Endothelial cell of umbilical vein (primary cell): ENCODE results near the gene RNF138. TPM values are rescaled to one million over a fixed set of nuclear protein-coding genes. Genes with fewer than 3 reads are reported as not detected.

ENCODE experiments used
- BruUV-seq: library from RNA; stranded (reverse); fragments of 400-500 nt; replicated peaks from 2 replicates; lab custom pipeline; 2021; lab: Mats Ljungman, UMichigan
- CTCF ChIA-PET: fragments of 300-600, 350-600 bp; sonication (Branson Sonifier 250); formaldehyde crosslinking; loops from one replicate; lab custom pipeline; 2021; ENCODE audit warnings: antibody characterized with exemption, inconsistent platforms; lab: Charles Lee
- POLR2A ChIA-PET: fragments of 300-600, 350-600 bp; sonication (Branson Sonifier 250); formaldehyde crosslinking; loops from one replicate; lab custom pipeline; 2021; ENCODE audit warnings: antibody characterized with exemption, inconsistent platforms; lab: Charles Lee
- DNase-seq: peaks from one replicate; pipeline ENCODE4 v3.0.0-alpha.2; 2011; ENCODE audit warnings: low read depth, low spot score
- FAIRE-seq: peaks from 2 replicates; lab custom pipeline; 2011; peaks lifted over from hg19 to GRCh38; lab: Jason Lieb, UNC
- H2AFZ ChIP-seq: 2 replicates; pipeline ENCODE4 v1.6.0; 2012; ENCODE audit warnings: low read depth, low read length, control low read depth, inconsistent platforms
- H3K27ac ChIP-seq: 2 replicates; pipeline ENCODE4 v1.5.1; 2011; ENCODE audit warnings: low read depth, mild to moderate bottlenecking, control low read depth, low read length, moderate library complexity; ENCODE audit not compliant: insufficient read depth
- H3K27me3 ChIP-seq, 2 experiments: 2 replicates each; pipeline versions ENCODE4 v1.6.0 to v1.6.1; 2011; ENCODE audit warnings: low read length in 2 of 2, mixed read lengths in 1 of 2; ENCODE audit not compliant: control insufficient read depth in 2 of 2, insufficient read depth in 2 of 2
- H3K36me3 ChIP-seq, 2 experiments: 2 replicates in 1 of 2; 3 replicates in 1 of 2; pipeline ENCODE4 v1.5.1; 2011; ENCODE audit warnings: low read length in 2 of 2, mild to moderate bottlenecking in 1 of 2, moderate library complexity in 1 of 2; ENCODE audit not compliant: control insufficient read depth in 2 of 2, insufficient read depth in 2 of 2; ENCODE audit errors: extremely low read depth in 1 of 2
- H3K4me1 ChIP-seq: 3 replicates; pipeline ENCODE4 v1.5.1; 2011; ENCODE audit warnings: mild to moderate bottlenecking, low read length; ENCODE audit not compliant: control insufficient read depth, insufficient read depth; ENCODE audit errors: extremely low read depth
- H3K4me2 ChIP-seq: 2 replicates; pipeline ENCODE4 v1.6.1; 2011; ENCODE audit warnings: low read length, control low read depth, mixed read lengths; ENCODE audit not compliant: insufficient read depth
- H3K4me3 ChIP-seq, 3 experiments: fragments of 200-600 bp in 1 of 3; sonication (generic), shearing (Covaris generic) in 1 of 3; replicated peaks in 1 of 3; 2 replicates each; pipeline ENCODE4 v1.5.1; 2011 to 2016; ENCODE audit warnings: control low read depth in 3 of 3, low read length in 3 of 3, mild to moderate bottlenecking in 2 of 3, inconsistent platforms in 1 of 3, low read depth in 1 of 3, moderate library complexity in 1 of 3; ENCODE audit not compliant: insufficient read depth in 1 of 3
- H3K79me2 ChIP-seq: 2 replicates; pipeline ENCODE4 v1.6.0; 2012; ENCODE audit warnings: low read length, inconsistent platforms; ENCODE audit not compliant: control insufficient read depth, insufficient read depth
- H3K9ac ChIP-seq: replicated peaks from 2 replicates; pipeline ENCODE3; 2011; ENCODE audit warnings: low read length, control low read depth; ENCODE audit not compliant: insufficient read depth; ENCODE audit errors: extremely low read depth
- H3K9me1 ChIP-seq: replicated peaks from 3 replicates; pipeline ENCODE4 v1.6.0; 2011; ENCODE audit warnings: mild to moderate bottlenecking, low read length; ENCODE audit not compliant: control insufficient read depth, insufficient read depth; ENCODE audit errors: extremely low read depth
- H3K9me3 ChIP-seq: replicated peaks from 2 replicates; pipeline ENCODE4 v1.5.1; 2012; ENCODE audit warnings: low read length, inconsistent platforms; ENCODE audit not compliant: control insufficient read depth, insufficient read depth
- H4K20me1 ChIP-seq: replicated peaks from 2 replicates; pipeline ENCODE3; 2011; ENCODE audit warnings: mild to moderate bottlenecking, low read length; ENCODE audit not compliant: control insufficient read depth, insufficient read depth; ENCODE audit errors: extremely low read depth
- EZH2 ChIP-seq: IDR thresholded peaks from 2 replicates; pipeline ENCODE4 v1.6.1; 2012; ENCODE audit warnings: borderline replicate concordance, low read depth, mild to moderate bottlenecking, moderate library complexity, low read length, inconsistent platforms; ENCODE audit not compliant: severe bottlenecking
- GATA2 ChIP-seq: IDR thresholded peaks from 2 replicates; pipeline ENCODE4 v1.7.0; 2011; ENCODE audit warnings: low read depth, mild to moderate bottlenecking, moderate library complexity, mixed read lengths, low read length; ENCODE audit not compliant: insufficient read length, insufficient read depth
- MYC ChIP-seq: IDR thresholded peaks from one replicate; pipeline ENCODE4 v1.6.1; 2011; ENCODE audit warnings: mild to moderate bottlenecking, low read depth, low read length
- POLR2A ChIP-seq: IDR thresholded peaks from 2 replicates; pipeline ENCODE4 v1.6.1; 2012; ENCODE audit warnings: low read depth, mild to moderate bottlenecking, control low read depth, low read length
- POLR2AphosphoS5 ChIP-seq: IDR thresholded peaks from 2 replicates; pipeline ENCODE4 v1.6.1; 2012; ENCODE audit warnings: low read depth, mild to moderate bottlenecking, control low read depth, low read length, moderate library complexity; ENCODE audit not compliant: insufficient read depth
- dilution Hi-C: fragments of 300-500 bp; cut with MboI; formaldehyde crosslinking; loops from one replicate; pipeline ENCODE4 v1.15.0; 2019; ENCODE audit warnings: low sequenced_read_pairs; ENCODE audit not compliant: extremely low pct_ligation_motif_present
- intact Hi-C: fragments of 100-400 bp; cut with micrococcal nuclease; formaldehyde crosslinking; loops from one replicate; pipeline ENCODE4 v1.10.0; 2022
- polyA plus RNA-seq, 4 experiments: library from polyadenylated mRNA; depleted of rRNA in 3 of 4; stranded (reverse) in 3 of 4; unstranded in 1 of 4; fragments of >200 nt; gene quantifications; 2 replicates each; pipeline versions ENCODE4 v1.2.1 to v1.2.3, GENCODE V29; 2011 to 2012; ENCODE audit warnings: missing spikeins in 1 of 4
- total RNA-seq: library from RNA; stranded (reverse); gene quantifications from 2 replicates; pipeline ENCODE4 v1.2.3, GENCODE V29; 2021
- TF ChIP-seq, protein P1 (sequence below), 2 donors: IDR thresholded peaks; 1 replicate in 1 of 2; 2 replicates in 1 of 2; pipeline ENCODE4 v1.5.1; 2011; ENCODE audit warnings: low read length in 2 of 2, mild to moderate bottlenecking in 2 of 2, moderate library complexity in 2 of 2, control low read depth in 1 of 2, inconsistent platforms in 1 of 2, low read depth in 1 of 2; ENCODE audit not compliant: insufficient read depth in 1 of 2; ENCODE audit errors: extremely low read depth in 1 of 2
- TF ChIP-seq, protein P2 (sequence below): IDR thresholded peaks from 2 replicates; pipeline ENCODE4 v1.6.1; 2011; ENCODE audit not compliant: insufficient read depth, insufficient read length

Gene RNF138
- total and polyA plus RNA-seq, 2 donors (not counting 3 experiments of a cell fraction or from before 2014, with no cell fraction given), result 14.7 to 24.6 TPM

DNA sequence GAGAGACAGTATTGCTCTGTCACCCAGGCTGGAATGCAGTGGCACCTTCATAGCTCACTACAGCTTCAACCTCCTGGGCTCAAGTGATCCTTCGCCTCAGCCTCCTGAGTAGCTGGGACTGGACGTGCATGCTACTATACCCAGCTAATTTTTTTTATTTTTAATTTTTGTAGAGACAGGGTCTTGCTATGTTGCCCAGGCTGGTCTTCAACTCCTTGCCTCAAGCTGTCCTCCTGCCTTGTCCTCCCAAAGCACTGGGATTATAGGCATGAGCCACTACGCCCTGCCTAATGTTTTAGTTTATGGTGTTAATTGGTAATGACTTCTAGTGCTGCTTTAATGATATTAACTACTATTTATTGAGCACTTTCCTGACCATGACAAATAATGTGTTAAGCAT is 18.3 kb downstream of the RNF138 start:
- Histone ChIP-seq H3K4me3 (no peak overlapping the region), H3K27me3 (no peaks in the 10 kb centered on the region), H4K20me1 (no peaks in the 10 kb centered on the region), H3K9me1 (no peaks in the 10 kb centered on the region), H3K27ac (no peak overlapping the region), H3K36me3 (no peaks in the 10 kb centered on the region), H3K4me1 (peaks cover 4% of the 10 kb centered on the region), H3K4me2 (no peak overlapping the region), H3K9me3 (no peaks in the 10 kb centered on the region), H3K79me2 (peaks cover 80% of the 10 kb centered on the region), H2AFZ (no peak overlapping the region), H3K9ac (no peak overlapping the region)
- intact Hi-C loops (no loop called here), dilution Hi-C loops (no loop called here)
- POLR2A ChIA-PET, result no interaction called here
- no TSS peak for BruUV-seq
- FAIRE-seq (no peak), DNase-seq (no peak)
- CTCF ChIA-PET, result no interaction called here
- TF ChIP-seq, protein P1, sequence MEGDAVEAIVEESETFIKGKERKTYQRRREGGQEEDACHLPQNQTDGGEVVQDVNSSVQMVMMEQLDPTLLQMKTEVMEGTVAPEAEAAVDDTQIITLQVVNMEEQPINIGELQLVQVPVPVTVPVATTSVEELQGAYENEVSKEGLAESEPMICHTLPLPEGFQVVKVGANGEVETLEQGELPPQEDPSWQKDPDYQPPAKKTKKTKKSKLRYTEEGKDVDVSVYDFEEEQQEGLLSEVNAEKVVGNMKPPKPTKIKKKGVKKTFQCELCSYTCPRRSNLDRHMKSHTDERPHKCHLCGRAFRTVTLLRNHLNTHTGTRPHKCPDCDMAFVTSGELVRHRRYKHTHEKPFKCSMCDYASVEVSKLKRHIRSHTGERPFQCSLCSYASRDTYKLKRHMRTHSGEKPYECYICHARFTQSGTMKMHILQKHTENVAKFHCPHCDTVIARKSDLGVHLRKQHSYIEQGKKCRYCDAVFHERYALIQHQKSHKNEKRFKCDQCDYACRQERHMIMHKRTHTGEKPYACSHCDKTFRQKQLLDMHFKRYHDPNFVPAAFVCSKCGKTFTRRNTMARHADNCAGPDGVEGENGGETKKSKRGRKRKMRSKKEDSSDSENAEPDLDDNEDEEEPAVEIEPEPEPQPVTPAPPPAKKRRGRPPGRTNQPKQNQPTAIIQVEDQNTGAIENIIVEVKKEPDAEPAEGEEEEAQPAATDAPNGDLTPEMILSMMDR (IDR thresholded peaks at IDR 0.05; ENCODE audit: extremely low read depth in 1 of 2, insufficient read depth in 1 of 2, low read depth in 1 of 2, low read length in 2 of 2), result no peak
- TF ChIP-seq POLR2A (no peak), EZH2 (no peak), GATA2 (no peak), POLR2AphosphoS5 (no peak), MYC (no peak)
- TF ChIP-seq, protein P2, sequence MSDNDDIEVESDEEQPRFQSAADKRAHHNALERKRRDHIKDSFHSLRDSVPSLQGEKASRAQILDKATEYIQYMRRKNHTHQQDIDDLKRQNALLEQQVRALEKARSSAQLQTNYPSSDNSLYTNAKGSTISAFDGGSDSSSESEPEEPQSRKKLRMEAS, result no peak
